Adrenal gland (tissue), 19 donors: Measurements from ENCODE around the gene PHF3. TPM values are rescaled to one million over a fixed set of nuclear protein-coding genes. Genes with fewer than 3 reads are reported as not detected.

Experiments used
- DNase-seq, 7 donors: peaks; one replicate each; pipeline ENCODE4 v3.0.0-alpha.2; 2019 to 2020
- H3K27ac ChIP-seq, 5 donors: fragments of 200-600 bp; sonication (generic) in 4 of 5; 1 replicate in 3 of 5; 2 replicates in 2 of 5; pipeline versions ENCODE4 v1.5.1 to v1.8.0; 2016 to 2020; ENCODE audit warnings: mild to moderate bottlenecking in 1 of 5
- H3K27me3 ChIP-seq: fragments of 200-600 bp; 2 replicates; pipeline ENCODE4 v1.8.0; 2021
- H3K36me3 ChIP-seq, 2 donors: fragments of 200-600 bp; replicated peaks in 1 of 2; 1 replicate in 1 of 2; 2 replicates in 1 of 2; pipeline versions ENCODE4 v1.5.1 to v1.8.0; 2018 to 2022
- H3K4me1 ChIP-seq, 2 donors: fragments of 200-600 bp; replicated peaks in 1 of 2; 1 replicate in 1 of 2; 2 replicates in 1 of 2; pipeline versions ENCODE4 v1.5.1 to v1.8.0; 2018 to 2021
- H3K4me3 ChIP-seq, 4 donors: fragments of 200-600 bp; sonication (generic) in 3 of 4; one replicate each; pipeline ENCODE4 v1.5.1; 2016 to 2018
- H3K9me3 ChIP-seq, 3 donors: fragments of 200-600 bp; sonication (generic) in 1 of 3; replicated peaks in 1 of 3; 1 replicate in 2 of 3; 2 replicates in 1 of 3; pipeline versions ENCODE4 v1.5.1 to v1.8.0; 2016 to 2021
- CTCF ChIP-seq, 6 experiments: fragments of 450-650 bp in 4 of 6; fragments of 200-600 bp in 2 of 6; sonication (generic) in 1 of 6; IDR thresholded peaks; 1 replicate in 5 of 6; 2 replicates in 1 of 6; pipeline versions ENCODE4 v1.5.1 to v1.8.0; 2016 to 2021; ENCODE audit warnings: antibody characterized with exemption in 6 of 6, mild to moderate bottlenecking in 2 of 6, moderate library complexity in 1 of 6
- POLR2A ChIP-seq, 2 donors: fragments of 450-650 bp; IDR thresholded peaks; one replicate each; pipeline ENCODE4 v1.6.1; 2017; ENCODE audit warnings: antibody characterized with exemption in 2 of 2, mild to moderate bottlenecking in 2 of 2, moderate library complexity in 1 of 2
- WGBS, 4 donors: extraction: QIAGEN DNeasy Blood & Tissue Kit in 2 of 4; methylation state at CpG; one replicate each; pipeline versions ENCODE4 v1.1.5 to v1.1.7; 2013 to 2017; 5-methylcytosine and 5-hydroxymethylcytosine counted together
- intact Hi-C, 2 donors: fragments of 100-400 bp; cut with DNase I; formaldehyde crosslinking; loops; one replicate each; pipeline versions ENCODE4 v1.14.1 to v1.15.0; 2022 to 2023
- long read RNA-seq, 10 donors: library from polyadenylated mRNA in 3 of 10; unstranded in 2 of 10; stranded (forward) in 1 of 10; transcript quantifications; one replicate each; pipeline ENCODE4 v2.0.0 and lab custom pipeline, GENCODE V29; 2021 to 2026
- polyA plus RNA-seq, 3 donors: library from polyadenylated mRNA; stranded (reverse); fragments of 200-250 nt in 2 of 3; fragments of 350-450 nt in 1 of 3; fragmentation: Illumina TruSeq in 1 of 3; extraction: RNeasy Lipid Tissue Mini Kit (QIAGEN cat#74804) in 1 of 3; gene quantifications; one replicate each; pipeline ENCODE4 v1.2.3, GENCODE V29; 2013 to 2014
- total RNA-seq, 9 donors: library from RNA; depleted of rRNA in 4 of 9; stranded (reverse); fragments of >200 nt in 4 of 9; fragments of 120-200 nt in 1 of 9; fragmentation: NEBNext Ultra II Directional in 1 of 9; extraction: Animal tissue kit (Norgen Biotek cat#: 25700) in 1 of 9; gene quantifications; one replicate each; pipeline versions ENCODE4 v1.1.0 to v1.2.4, GENCODE V29; 2013 to 2023
- donor health status: healthy with polysubstance abuse.
- donor health status: Bipolar disorder and iron deficiency.
- donor health status: DM: yes; HTN: yes; CAD: no.
- donor health status: DM: no; HTN: no; CAD: no.
- donor health status: DM: no; HTN: no; CAD: no.
- donor health status: DM: yes; HTN: yes; CAD: no.

PHF3 gene
- total RNA-seq: 100 to 1,000 TPM in 1 of 9 donors, 10 to 100 TPM in 8; 41.3 to 104 (median 73.5) TPM
- polyA plus RNA-seq: 10 to 100 TPM in 2 of 3 donors, 1 to 10 TPM in 1; 9.7 to 43.3 (median 15.0) TPM
- long read RNA-seq, donor 1, partial matches to known transcripts: 11 of 11 reads
- long read RNA-seq, donor 1, other reads (novel, unspliced or antisense): 0 of 11 reads
- long read RNA-seq, donor 2, partial matches to known transcripts: 25 of 26 reads
- long read RNA-seq, donor 2, other reads (novel, unspliced or antisense): 0 of 26 reads
- long read RNA-seq, donor 3, partial matches to known transcripts: 0 of 1 reads
- long read RNA-seq, donor 3, other reads (novel, unspliced or antisense): 0 of 1 reads
- long read RNA-seq, donor 4, partial matches to known transcripts: 23 of 29 reads
- long read RNA-seq, donor 4, other reads (novel, unspliced or antisense): 6 of 29 reads
- long read RNA-seq, donor 5, full-length matches to known transcripts: 3 of 12 reads
- long read RNA-seq, donor 5, partial matches to known transcripts: 4 of 12 reads
- long read RNA-seq, donor 5, other reads (novel, unspliced or antisense): 5 of 12 reads
- long read RNA-seq, donor 6, partial matches to known transcripts: 13 of 15 reads
- long read RNA-seq, donor 6, other reads (novel, unspliced or antisense): 2 of 15 reads
- long read RNA-seq, donor 7, partial matches to known transcripts: 10 of 10 reads
- long read RNA-seq, donor 7, other reads (novel, unspliced or antisense): 0 of 10 reads
- long read RNA-seq, donor 8, partial matches to known transcripts: 0 of 1 reads
- long read RNA-seq, donor 8, other reads (novel, unspliced or antisense): 0 of 1 reads
- long read RNA-seq, donor 9, partial matches to known transcripts: 19 of 20 reads
- long read RNA-seq, donor 9, other reads (novel, unspliced or antisense): 0 of 20 reads
- long read RNA-seq, donor 10: 0 reads

GRCh38 chr6:63635588-63636517, at the start of gene PHF3:
TSS of gene PHF3 (plus strand) at chr6:63635802. CDS start at chr6:63646552, 10,750 bp downstream.
- Histone ChIP-seq H3K36me3 (no peaks in the 10 kb centered on the region), H3K4me3 (peak within 1 kb of the TSS; percentile 81 to 91 (median 90)), H3K9me3 (no peaks in the 10 kb centered on the region), H3K27me3 (no peaks in the 10 kb centered on the region), H3K4me1 (peaks cover 13 to 41% of the 10 kb centered on the region in 2 donors), H3K27ac (peak within 1 kb of the TSS; percentile 80 to 97 (median 96))
- peak; percentile 90 to 93 (median 92) for DNase-seq
- 0 to 1% (median 0%) methylated on average over 5 to 126 of the region's 126 CpGs for WGBS, 4 donors
- intact Hi-C loops: no loop called here
- peak; percentile 13 to 76 for TF ChIP-seq POLR2A (IDR thresholded peaks at IDR 0.05)
- peak in 2 of 6 experiments; percentile 15 to 18 for TF ChIP-seq CTCF (IDR thresholded peaks at IDR 0.05)

- Histone ChIP-seq H3K36me3 (no peaks in the 10 kb centered on the region), H3K4me3 (no peak overlapping the region), H3K27me3 (no peaks in the 10 kb centered on the region), H3K9me3 (no peaks in the 10 kb centered on the region), H3K4me1 (no peaks in the 10 kb centered on the region), H3K27ac (peak overlapping the region in 3 of 5 donors; percentile 5 to 40 (median 31))
- no peak for TF ChIP-seq CTCF (IDR thresholded peaks at IDR 0.05)
- no peak for TF ChIP-seq POLR2A (IDR thresholded peaks at IDR 0.05)
- DNase-seq: peak in 5 of 7 donors; percentile 29 to 63 (median 45)
- intact Hi-C loops: no loop called here
- 34 to 36% (median 35%) methylated on average over 2 of the region's 2 CpGs for WGBS, 4 donors
Measured at GRCh38 chr6:63589952-63590411, 45.6 kb upstream of the PHF3 start.

GRCh38 chr6:63592886-63593285, 42.7 kb upstream of the PHF3 start:
- intact Hi-C loops: no loop called here
- no peak for DNase-seq
- no peak for TF ChIP-seq POLR2A (IDR thresholded peaks at IDR 0.05)
- TF ChIP-seq CTCF (IDR thresholded peaks at IDR 0.05): no peak
- H3K4me3 ChIP-seq: no peak overlapping the region
- H3K27me3 ChIP-seq: no peaks in the 10 kb centered on the region
- H3K9me3 ChIP-seq: no peaks in the 10 kb centered on the region
- no peaks in the 10 kb centered on the region for H3K36me3 ChIP-seq
- peaks cover 0 to 5% of the 10 kb centered on the region in 2 donors for H3K4me1 ChIP-seq
- WGBS, 4 donors: 93 to 96% (median 95%) methylated on average over 6 to 7 of the region's 7 CpGs
- H3K27ac ChIP-seq: no peak overlapping the region
